Activated B cell treated with CpG ODN at 0.5 μM for 24 hours (primary cell): Measurements from ENCODE around the gene FOXF1. TPM values are rescaled to one million over a fixed set of nuclear protein-coding genes. Genes with fewer than 3 reads are reported as not detected.

Experiments used
- ATAC-seq: fragments of 200-7000 bp; cut with Tn5 transposase; one replicate; pipeline ENCODE4 v1.10.0; 2021; ENCODE audit warnings: low read depth, mild to moderate bottlenecking, moderate library complexity
- CTCF ChIA-PET: fragments of 350-600 bp; sonication (Branson Sonifier 250); formaldehyde crosslinking; loops from one replicate; lab custom pipeline; 2021; ENCODE audit warnings: antibody characterized with exemption; lab: Charles Lee
- POLR2A ChIA-PET: fragments of 350-600 bp; sonication (Branson Sonifier 250); formaldehyde crosslinking; loops from one replicate; lab custom pipeline; 2021; ENCODE audit warnings: antibody characterized with exemption; lab: Charles Lee
- DNase-seq: peaks from one replicate; pipeline ENCODE4 v3.0.0; 2022
- H3K27ac Mint-ChIP-seq: one replicate; pipeline ENCODE4 v1.8.0; 2020; ENCODE audit warnings: mixed read lengths
- H3K27me3 Mint-ChIP-seq: one replicate; pipeline ENCODE4 v1.8.0; 2021; ENCODE audit warnings: mixed read lengths
- H3K36me3 Mint-ChIP-seq: one replicate; pipeline ENCODE4 v1.8.0; 2021; ENCODE audit warnings: low read depth, mixed read lengths
- H3K4me1 Mint-ChIP-seq: one replicate; pipeline ENCODE4 v1.8.0; 2021; ENCODE audit warnings: mixed read lengths
- H3K4me3 Mint-ChIP-seq: one replicate; pipeline ENCODE4 v1.8.0; 2020; ENCODE audit warnings: mild to moderate bottlenecking, mixed read lengths
- H3K9me3 Mint-ChIP-seq: one replicate; pipeline ENCODE4 v1.8.0; 2020; ENCODE audit warnings: mixed read lengths
- intact Hi-C: fragments of 100-400 bp; cut with micrococcal nuclease; formaldehyde crosslinking; loops from one replicate; pipeline ENCODE4 v1.15.1; 2024
- total RNA-seq: library from RNA; stranded (reverse); gene quantifications from 2 replicates; pipeline ENCODE4 v1.2.3, GENCODE V29; 2022
- TF ChIP-seq, protein P1 (sequence below): fragments of 200-600 bp; IDR thresholded peaks from one replicate; pipeline ENCODE4 v1.8.0; 2022; ENCODE audit warnings: antibody characterized with exemption, mild to moderate bottlenecking

FOXF1 gene
- total RNA-seq, 1 donor from 2014 or later: not detected

DNA sequence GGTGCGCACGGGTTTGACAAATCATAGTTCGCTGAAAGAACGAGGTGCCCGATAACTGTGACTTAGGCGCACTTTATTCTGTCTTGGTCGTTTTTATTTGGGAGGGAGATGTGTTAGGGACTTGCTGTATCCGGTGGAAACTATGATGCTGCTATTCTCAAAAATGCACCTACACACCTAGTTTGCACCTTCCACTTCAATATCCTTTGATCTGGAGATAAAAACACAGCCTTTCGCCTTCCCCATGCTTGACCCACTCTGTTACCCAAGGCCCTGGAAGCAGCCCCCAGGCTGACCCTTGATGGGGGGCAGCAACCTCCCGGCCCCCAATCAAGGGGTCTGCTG is 15.0 kb upstream of the FOXF1 start:
- ChIA-PET POLR2A (no interaction called here), CTCF (no interaction called here)
- no peaks in the 10 kb centered on the region for H3K9me3 Mint-ChIP-seq
- intact Hi-C loops: loop anchor here (2.0 kb wide), 1 partner anchor 13 kb away; no protein-coding TSS in a partner anchor
- no peak overlapping the region for H3K27ac Mint-ChIP-seq
- no peak for ATAC-seq
- no peak overlapping the region for H3K4me3 Mint-ChIP-seq
- no peaks in the 10 kb centered on the region for H3K36me3 Mint-ChIP-seq
- H3K27me3 Mint-ChIP-seq: peaks cover 65% of the 10 kb centered on the region
- DNase-seq: no peak
- TF ChIP-seq, protein P1, sequence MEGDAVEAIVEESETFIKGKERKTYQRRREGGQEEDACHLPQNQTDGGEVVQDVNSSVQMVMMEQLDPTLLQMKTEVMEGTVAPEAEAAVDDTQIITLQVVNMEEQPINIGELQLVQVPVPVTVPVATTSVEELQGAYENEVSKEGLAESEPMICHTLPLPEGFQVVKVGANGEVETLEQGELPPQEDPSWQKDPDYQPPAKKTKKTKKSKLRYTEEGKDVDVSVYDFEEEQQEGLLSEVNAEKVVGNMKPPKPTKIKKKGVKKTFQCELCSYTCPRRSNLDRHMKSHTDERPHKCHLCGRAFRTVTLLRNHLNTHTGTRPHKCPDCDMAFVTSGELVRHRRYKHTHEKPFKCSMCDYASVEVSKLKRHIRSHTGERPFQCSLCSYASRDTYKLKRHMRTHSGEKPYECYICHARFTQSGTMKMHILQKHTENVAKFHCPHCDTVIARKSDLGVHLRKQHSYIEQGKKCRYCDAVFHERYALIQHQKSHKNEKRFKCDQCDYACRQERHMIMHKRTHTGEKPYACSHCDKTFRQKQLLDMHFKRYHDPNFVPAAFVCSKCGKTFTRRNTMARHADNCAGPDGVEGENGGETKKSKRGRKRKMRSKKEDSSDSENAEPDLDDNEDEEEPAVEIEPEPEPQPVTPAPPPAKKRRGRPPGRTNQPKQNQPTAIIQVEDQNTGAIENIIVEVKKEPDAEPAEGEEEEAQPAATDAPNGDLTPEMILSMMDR: no peak
- H3K4me1 Mint-ChIP-seq: no peaks in the 10 kb centered on the region

DNA sequence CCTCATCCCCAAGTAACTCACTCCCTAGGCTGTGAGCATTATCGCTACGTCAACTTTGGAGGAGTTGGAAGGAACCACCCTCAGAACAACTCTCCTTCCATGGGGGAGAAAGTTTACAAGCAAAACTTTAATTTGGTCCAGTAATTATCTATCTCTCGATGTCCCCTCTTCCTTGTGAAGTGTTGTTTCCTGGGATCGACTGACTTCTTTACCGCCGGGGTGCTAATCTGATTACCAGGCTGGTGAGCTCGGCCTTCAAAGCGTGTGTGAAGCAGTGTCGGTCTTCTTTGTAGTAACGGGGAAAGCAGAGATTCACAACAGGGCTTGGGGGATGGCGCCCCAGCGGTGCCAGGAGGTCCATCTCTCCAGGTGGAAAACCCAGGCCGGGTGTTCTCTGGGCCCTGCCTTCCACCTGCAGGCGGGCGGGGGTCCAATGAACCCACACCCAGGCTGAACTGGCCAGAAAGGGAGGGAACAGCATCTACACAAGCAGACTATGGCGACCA is 14.5 kb upstream of the FOXF1 start:
- H3K27me3 Mint-ChIP-seq: peaks cover 68% of the 10 kb centered on the region
- ATAC-seq (no peak), DNase-seq (no peak)
- H3K4me3 Mint-ChIP-seq: no peak overlapping the region
- H3K36me3 Mint-ChIP-seq: no peaks in the 10 kb centered on the region
- POLR2A ChIA-PET: no interaction called here
- TF ChIP-seq, protein P1: no peak
- intact Hi-C loops: loop anchor here (2.0 kb wide), 1 partner anchor 13 kb away; no protein-coding TSS in a partner anchor
- H3K9me3 Mint-ChIP-seq: no peaks in the 10 kb centered on the region
- CTCF ChIA-PET: no interaction called here
- no peak overlapping the region for H3K27ac Mint-ChIP-seq
- no peaks in the 10 kb centered on the region for H3K4me1 Mint-ChIP-seq

DNA sequence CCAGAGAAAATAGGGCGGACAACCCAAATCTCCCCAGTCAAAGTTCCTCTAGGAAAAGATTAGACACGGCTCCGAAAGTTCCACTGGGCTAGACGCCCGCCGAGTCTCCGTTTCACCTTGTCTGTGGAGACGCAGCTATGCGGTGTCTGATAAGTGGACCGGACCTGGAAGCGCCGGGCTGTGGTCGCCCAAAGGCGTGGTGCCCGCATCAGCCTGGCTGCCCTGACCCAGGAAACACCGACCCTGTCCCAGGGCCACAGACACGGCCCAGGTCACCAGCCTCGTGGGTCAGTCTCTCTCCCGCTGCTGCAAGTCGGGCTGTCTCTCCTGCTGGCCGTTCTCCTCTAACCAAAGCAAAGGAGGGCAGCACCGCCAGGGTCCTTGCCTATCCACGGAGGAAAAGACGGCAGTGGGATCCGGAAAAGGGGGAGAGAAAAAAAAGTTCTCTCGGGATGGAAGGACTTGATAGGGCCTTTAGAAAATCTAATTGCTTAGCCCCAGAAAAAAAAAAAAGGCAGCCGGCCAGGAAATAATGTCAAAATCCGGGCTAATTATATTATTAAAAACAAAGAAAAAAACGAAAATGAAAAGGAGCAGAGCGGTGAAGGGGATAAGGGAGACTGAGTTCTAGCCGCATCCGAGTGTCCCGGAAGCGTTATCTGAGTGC is 13.9 kb upstream of the FOXF1 start:
- ChIA-PET POLR2A (no interaction called here), CTCF (no interaction called here)
- Mint-ChIP-seq H3K9me3 (no peaks in the 10 kb centered on the region), H3K27me3 (peaks cover 66% of the 10 kb centered on the region), H3K4me1 (no peaks in the 10 kb centered on the region), H3K4me3 (no peak overlapping the region), H3K36me3 (no peaks in the 10 kb centered on the region), H3K27ac (no peak overlapping the region)
- ATAC-seq: no peak
- TF ChIP-seq, protein P1: no peak
- intact Hi-C loops: no loop called here
- no peak for DNase-seq

DNA sequence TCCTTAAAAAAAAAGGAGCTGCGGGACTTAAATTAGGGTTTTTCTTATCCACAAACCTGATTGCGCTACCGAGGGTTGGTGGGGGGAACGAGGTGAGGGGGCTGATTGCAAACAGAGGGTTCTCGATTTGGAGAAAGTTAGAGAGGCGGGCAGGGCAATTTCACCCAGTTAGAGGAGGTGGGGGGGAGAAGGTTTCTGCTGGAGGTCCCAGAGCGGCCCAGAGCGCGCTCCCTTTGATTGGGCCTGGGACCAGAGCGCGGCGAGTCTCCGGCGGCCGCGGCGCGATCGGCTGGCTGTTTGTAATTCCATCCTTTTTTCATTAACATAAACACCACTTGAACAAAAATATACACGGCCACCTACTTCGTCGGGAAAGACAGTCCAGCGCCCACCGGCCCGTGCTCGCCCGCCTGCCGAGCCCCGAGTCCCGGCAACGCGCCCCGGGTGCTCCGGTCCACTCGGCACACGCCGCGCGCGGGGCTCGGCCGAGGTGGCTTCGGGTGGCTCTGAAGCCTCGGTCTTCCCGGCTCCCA is 13.3 kb upstream of the FOXF1 start:
- ATAC-seq (no peak), DNase-seq (no peak)
- intact Hi-C loops: no loop called here
- Mint-ChIP-seq H3K27ac (no peak overlapping the region), H3K4me3 (no peak overlapping the region), H3K9me3 (no peaks in the 10 kb centered on the region), H3K27me3 (peaks cover 70% of the 10 kb centered on the region), H3K4me1 (no peaks in the 10 kb centered on the region), H3K36me3 (no peaks in the 10 kb centered on the region)
- POLR2A ChIA-PET: no interaction called here
- CTCF ChIA-PET: no interaction called here
- TF ChIP-seq, protein P1: no peak

DNA sequence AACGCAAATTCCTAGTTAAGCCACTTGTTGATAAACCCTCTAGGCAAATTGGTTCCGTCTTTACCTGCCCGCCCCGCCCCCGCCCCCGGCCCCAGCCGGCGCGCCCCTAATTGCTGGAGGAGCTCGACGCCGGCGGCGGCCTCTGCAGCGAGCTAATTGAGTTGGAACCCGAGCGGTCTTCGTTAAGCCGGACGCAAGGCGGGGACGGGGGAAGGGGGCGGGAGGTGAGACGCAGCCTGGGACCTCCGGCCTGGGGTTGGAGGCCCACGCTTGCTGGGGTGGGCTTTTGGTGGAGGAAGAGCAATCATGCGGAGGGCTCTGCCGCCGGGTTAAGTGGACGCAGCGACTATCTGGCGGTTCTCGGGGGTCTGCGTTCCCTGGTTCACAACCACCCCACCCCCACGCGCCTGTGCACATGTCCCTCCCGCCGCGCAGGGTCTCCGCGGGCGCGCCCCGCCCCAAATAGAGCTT is 12.7 kb upstream of the FOXF1 start:
- intact Hi-C loops: no loop called here
- H3K4me3 Mint-ChIP-seq: no peak overlapping the region
- DNase-seq (no peak), ATAC-seq (no peak)
- no peaks in the 10 kb centered on the region for H3K36me3 Mint-ChIP-seq
- CTCF ChIA-PET: no interaction called here
- no peak overlapping the region for H3K27ac Mint-ChIP-seq
- H3K4me1 Mint-ChIP-seq: no peaks in the 10 kb centered on the region
- TF ChIP-seq, protein P1: no peak
- H3K27me3 Mint-ChIP-seq: peaks cover 70% of the 10 kb centered on the region
- H3K9me3 Mint-ChIP-seq: no peaks in the 10 kb centered on the region
- POLR2A ChIA-PET: no interaction called here
